B cell (primary cell): ENCODE measurements around the gene RICTOR. TPM values are rescaled to one million over a fixed set of nuclear protein-coding genes. Genes with fewer than 3 reads are reported as not detected.

ENCODE experiments used
- ATAC-seq: fragments of 200-7000 bp; cut with Tn5 transposase; one replicate; pipeline ENCODE4 v1.10.0; 2021; ENCODE audit warnings: low read depth, mild to moderate bottlenecking, moderate number of reproducible peaks, moderate library complexity
- CTCF ChIA-PET: fragments of 350-600 bp; sonication (Branson Sonifier 250); formaldehyde crosslinking; loops from one replicate; lab custom pipeline; 2021; ENCODE audit warnings: antibody characterized with exemption, inconsistent platforms; lab: Charles Lee
- POLR2A ChIA-PET: fragments of 350-600 bp; sonication (Branson Sonifier 250); formaldehyde crosslinking; loops from one replicate; lab custom pipeline; 2021; ENCODE audit warnings: antibody characterized with exemption; lab: Charles Lee
- DNase-seq: peaks from one replicate; pipeline ENCODE4 v3.0.0; 2013
- H2AFZ ChIP-seq: 2 replicates; pipeline ENCODE4 v1.6.1; 2012; ENCODE audit warnings: mild to moderate bottlenecking, low read depth, low read length; ENCODE audit not compliant: insufficient read depth, poor library complexity, severe bottlenecking
- H3K27ac ChIP-seq, 2 donors: 1 replicate in 1 of 2; 2 replicates in 1 of 2; pipeline ENCODE4 v1.5.1; 2012 to 2013; ENCODE audit warnings: low read length in 2 of 2, mild to moderate bottlenecking in 2 of 2, moderate library complexity in 1 of 2
- H3K27me3 ChIP-seq, 4 experiments: fragments of 200-600 bp in 1 of 4; sonication (generic) in 1 of 4; replicated peaks in 1 of 4; 1 replicate in 2 of 4; 2 replicates in 2 of 4; pipeline versions ENCODE4 v1.6.1 to v1.7.0; 2013 to 2016; ENCODE audit warnings: low read length in 3 of 4, mild to moderate bottlenecking in 2 of 4, mixed read lengths in 1 of 4, moderate library complexity in 1 of 4; ENCODE audit not compliant: insufficient read depth in 4 of 4, control insufficient read depth in 3 of 4; ENCODE audit errors: control extremely low read depth in 1 of 4
- H3K36me3 ChIP-seq, 2 experiments: replicated peaks in 1 of 2; 1 replicate in 1 of 2; 2 replicates in 1 of 2; pipeline versions ENCODE4 v1.6.1 to v1.7.1; 2013; ENCODE audit warnings: low read length in 1 of 2; ENCODE audit not compliant: insufficient read depth in 2 of 2, control insufficient read depth in 1 of 2; ENCODE audit errors: control extremely low read depth in 1 of 2, extremely low read depth in 1 of 2
- H3K4me1 ChIP-seq, 2 donors: fragments of 200-600 bp in 1 of 2; sonication (generic) in 1 of 2; 1 replicate in 1 of 2; 2 replicates in 1 of 2; pipeline versions ENCODE4 v1.5.1 to v1.6.1; 2013 to 2017; ENCODE audit warnings: low read length in 2 of 2; ENCODE audit not compliant: control insufficient read depth in 2 of 2, insufficient read depth in 2 of 2
- H3K4me2 ChIP-seq: replicated peaks from 2 replicates; pipeline ENCODE3; 2012; ENCODE audit warnings: mild to moderate bottlenecking, low read depth, low read length; ENCODE audit not compliant: poor library complexity, severe bottlenecking
- H3K4me3 ChIP-seq, 5 experiments: fragments of 200-600 bp in 1 of 5; sonication (generic) in 1 of 5; 1 replicate in 3 of 5; 2 replicates in 2 of 5; pipeline versions ENCODE4 v1.5.1 to v1.7.0; 2011 to 2016; ENCODE audit warnings: low read length in 4 of 5, mild to moderate bottlenecking in 4 of 5, low read depth in 2 of 5, control low read depth in 1 of 5, moderate library complexity in 1 of 5; ENCODE audit not compliant: insufficient read depth in 1 of 5; ENCODE audit errors: control extremely low read depth in 1 of 5, extremely low read depth in 1 of 5
- H3K79me2 ChIP-seq: fragments of 200-600 bp; sonication (generic); one replicate; pipeline ENCODE4 v1.6.0; 2016; ENCODE audit warnings: low read length; ENCODE audit not compliant: control insufficient read depth, insufficient read depth
- H3K9ac ChIP-seq: fragments of 200-600 bp; sonication (generic); 2 replicates; pipeline ENCODE4 v1.6.1; 2017; ENCODE audit warnings: mild to moderate bottlenecking, low read length, moderate library complexity
- H3K9me3 ChIP-seq, 3 donors: one replicate each; pipeline versions ENCODE4 v1.6.1 to v1.7.1; 2013; ENCODE audit warnings: low read length in 2 of 3; ENCODE audit not compliant: control insufficient read depth in 2 of 3, insufficient read depth in 1 of 3; ENCODE audit errors: control extremely low read depth in 1 of 3
- H4K20me1 ChIP-seq: 2 replicates; pipeline ENCODE4 v1.6.0; 2012; ENCODE audit warnings: mild to moderate bottlenecking, low read length; ENCODE audit not compliant: insufficient read depth, control insufficient read depth, poor library complexity, severe bottlenecking
- H3K27ac Mint-ChIP-seq: one replicate; pipeline ENCODE4 v1.8.0; 2021; ENCODE audit warnings: mixed read lengths
- H3K27me3 Mint-ChIP-seq: one replicate; pipeline ENCODE4 v1.8.0; 2021; ENCODE audit warnings: mixed read lengths
- H3K4me1 Mint-ChIP-seq: one replicate; pipeline ENCODE4 v1.8.0; 2021; ENCODE audit warnings: mixed read lengths
- H3K4me3 Mint-ChIP-seq: one replicate; pipeline ENCODE4 v1.8.0; 2021; ENCODE audit warnings: mixed read lengths
- H3K9me3 Mint-ChIP-seq: one replicate; pipeline ENCODE4 v1.8.0; 2022; ENCODE audit warnings: mixed read lengths; ENCODE audit not compliant: insufficient read depth
- EZH2 ChIP-seq: IDR thresholded peaks from 2 replicates; pipeline ENCODE4 v1.6.1; 2012; ENCODE audit warnings: borderline replicate concordance, low read depth, mild to moderate bottlenecking, moderate library complexity, low read length; ENCODE audit not compliant: insufficient read depth, poor library complexity, severe bottlenecking
- WGBS: methylation state at CpG from one replicate; pipeline ENCODE4 v1.1.5; 2013; ENCODE audit warnings: missing lambda C conversion rate; ENCODE audit not compliant: insufficient coverage; 5-methylcytosine and 5-hydroxymethylcytosine counted together
- intact Hi-C: fragments of 100-400 bp; cut with micrococcal nuclease; formaldehyde crosslinking; loops from one replicate; pipeline ENCODE4 v1.10.0; 2022
- polyA plus RNA-seq: library from polyadenylated mRNA; depleted of rRNA; stranded (reverse); fragments of >200 nt; gene quantifications from 2 replicates; pipeline ENCODE4 v1.2.3, GENCODE V29; 2012
- total RNA-seq, 2 donors: library from RNA; stranded (reverse); fragments of 120-200 nt in 1 of 2; gene quantifications; 1 replicate in 1 of 2; 2 replicates in 1 of 2; pipeline versions ENCODE4 v1.2.3 to v1.2.4, GENCODE V29; 2013 to 2022
- TF ChIP-seq, protein P1 (sequence below): fragments of 200-600 bp; IDR thresholded peaks from one replicate; pipeline ENCODE4 v1.8.0; 2022; ENCODE audit warnings: antibody characterized with exemption, mild to moderate bottlenecking

RICTOR gene
- total and polyA plus RNA-seq, 2 donors (not counting 1 experiment from before 2014, with no cell fraction given): 15.4 to 84.3 TPM

DNA sequence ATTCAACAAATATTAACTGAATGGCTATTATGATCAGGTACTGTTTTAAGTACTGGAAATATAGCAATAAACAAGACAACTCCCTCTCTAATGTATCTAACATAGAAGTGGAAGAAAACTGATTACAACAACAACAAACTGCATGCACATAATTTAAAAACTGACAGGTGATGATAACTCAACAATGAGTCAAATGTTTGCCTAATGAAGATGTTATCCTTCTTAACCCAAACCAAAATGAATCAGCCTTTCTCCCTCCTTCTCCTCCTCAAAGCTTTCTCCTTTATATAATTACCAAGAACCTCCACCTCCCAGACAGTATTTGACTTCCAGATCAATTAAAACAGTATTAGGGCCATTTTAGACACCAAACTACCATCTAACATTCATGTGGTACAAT is 49.3 kb downstream of the RICTOR start:
- H3K27ac Mint-ChIP-seq: no peak overlapping the region
- no peak overlapping the region for H3K4me3 Mint-ChIP-seq
- CTCF ChIA-PET: interaction anchor here (1.2 to 1.4 kb wide), 2 partner anchors 9 to 55 kb away, joined by 3 read pairs; no protein-coding TSS in a partner anchor

DNA sequence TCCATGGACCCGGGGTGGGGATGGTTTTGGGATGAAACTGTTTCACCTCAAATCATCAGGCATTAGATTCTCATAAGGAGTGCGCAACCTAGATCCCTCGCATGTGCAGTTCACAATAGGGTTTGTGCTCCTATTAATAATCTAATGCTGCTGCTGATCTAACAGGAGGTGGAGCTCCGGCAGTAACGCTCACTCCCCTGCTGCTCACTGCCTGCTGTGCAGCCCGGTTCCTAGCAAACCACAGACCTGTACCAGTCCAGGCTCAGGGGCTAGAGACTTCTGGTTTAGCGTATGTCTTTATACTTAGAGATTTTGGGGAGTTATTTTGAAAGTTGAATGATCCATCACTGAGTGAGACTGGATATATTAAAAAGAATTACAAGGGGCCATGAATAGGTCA is 50.2 kb downstream of the RICTOR start:
- intact Hi-C loops: loop anchor here (5.0 kb wide), 1 partner anchor 38 kb away; no protein-coding TSS in a partner anchor
- Histone ChIP-seq H3K4me3 (no peak overlapping the region), H3K27ac (no peak overlapping the region), H3K4me1 (peaks cover 0 to 2% of the 10 kb centered on the region in 2 donors), H3K79me2 (peaks cover 79% of the 10 kb centered on the region), H3K36me3 (peaks cover 6 to 24% of the 10 kb centered on the region in 2 experiments), H3K4me2 (no peak overlapping the region), H3K27me3 (no peaks in the 10 kb centered on the region), H2AFZ (no peak overlapping the region), H3K9ac (no peak overlapping the region), H3K9me3 (peaks cover 1 to 24% (median 21%) of the 10 kb centered on the region in 3 donors), H4K20me1 (peaks cover 68% of the 10 kb centered on the region)
- DNase-seq (no peak), ATAC-seq (no peak)
- H3K27ac Mint-ChIP-seq: no peak overlapping the region
- 98% methylated on average over 6 of the region's 7 CpGs for WGBS
- TF ChIP-seq EZH2: no peak
- TF ChIP-seq, protein P1, sequence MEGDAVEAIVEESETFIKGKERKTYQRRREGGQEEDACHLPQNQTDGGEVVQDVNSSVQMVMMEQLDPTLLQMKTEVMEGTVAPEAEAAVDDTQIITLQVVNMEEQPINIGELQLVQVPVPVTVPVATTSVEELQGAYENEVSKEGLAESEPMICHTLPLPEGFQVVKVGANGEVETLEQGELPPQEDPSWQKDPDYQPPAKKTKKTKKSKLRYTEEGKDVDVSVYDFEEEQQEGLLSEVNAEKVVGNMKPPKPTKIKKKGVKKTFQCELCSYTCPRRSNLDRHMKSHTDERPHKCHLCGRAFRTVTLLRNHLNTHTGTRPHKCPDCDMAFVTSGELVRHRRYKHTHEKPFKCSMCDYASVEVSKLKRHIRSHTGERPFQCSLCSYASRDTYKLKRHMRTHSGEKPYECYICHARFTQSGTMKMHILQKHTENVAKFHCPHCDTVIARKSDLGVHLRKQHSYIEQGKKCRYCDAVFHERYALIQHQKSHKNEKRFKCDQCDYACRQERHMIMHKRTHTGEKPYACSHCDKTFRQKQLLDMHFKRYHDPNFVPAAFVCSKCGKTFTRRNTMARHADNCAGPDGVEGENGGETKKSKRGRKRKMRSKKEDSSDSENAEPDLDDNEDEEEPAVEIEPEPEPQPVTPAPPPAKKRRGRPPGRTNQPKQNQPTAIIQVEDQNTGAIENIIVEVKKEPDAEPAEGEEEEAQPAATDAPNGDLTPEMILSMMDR: no peak
- peaks cover 12% of the 10 kb centered on the region for H3K9me3 Mint-ChIP-seq
- ChIA-PET POLR2A (no interaction called here), CTCF (interaction anchor here (0.6 to 1.4 kb wide), 3 partner anchors 8 to 57 kb away, joined by 3 read pairs; no protein-coding TSS in a partner anchor)
- H3K27me3 Mint-ChIP-seq: no peaks in the 10 kb centered on the region
- H3K4me1 Mint-ChIP-seq: peaks cover 26% of the 10 kb centered on the region
- H3K4me3 Mint-ChIP-seq: no peak overlapping the region

More for the DNA sequence above, 49.3 kb downstream of the RICTOR start:
- Mint-ChIP-seq H3K4me1 (peaks cover 26% of the 10 kb centered on the region), H3K9me3 (peaks cover 12% of the 10 kb centered on the region), H3K27me3 (no peaks in the 10 kb centered on the region)
- no peak overlapping the region for H3K9ac ChIP-seq
- POLR2A ChIA-PET: no interaction called here
- peaks cover 6 to 16% of the 10 kb centered on the region in 2 experiments for H3K36me3 ChIP-seq
- no peak overlapping the region for H2AFZ ChIP-seq
- peaks cover 64% of the 10 kb centered on the region for H4K20me1 ChIP-seq
- intact Hi-C loops: loop anchor here (5.0 kb wide), 1 partner anchor 37 kb away; no protein-coding TSS in a partner anchor
- H3K4me2 ChIP-seq: no peak overlapping the region
- H3K27me3 ChIP-seq: no peaks in the 10 kb centered on the region
- no peak for ATAC-seq
- H3K27ac ChIP-seq: no peak overlapping the region
- TF ChIP-seq, protein P1: no peak
- TF ChIP-seq EZH2: no peak
- no peak overlapping the region for H3K4me3 ChIP-seq
- H3K4me1 ChIP-seq: peaks cover 0 to 2% of the 10 kb centered on the region in 2 donors
- H3K79me2 ChIP-seq: peaks cover 79% of the 10 kb centered on the region
- DNase-seq: no peak
- peaks cover 1 to 24% (median 21%) of the 10 kb centered on the region in 3 donors for H3K9me3 ChIP-seq
